K562 (cell line): ENCODE data around the gene CDC6. TPM values are rescaled to one million over a fixed set of nuclear protein-coding genes. Genes with fewer than 3 reads are reported as not detected.
A peak's percentile ranks its signal among the peaks of the same experiment; 100 is the strongest.

ENCODE experiments used
- CBFA2T3 ChIP-seq: fragments of 450-650 bp; IDR thresholded peaks from 2 replicates; pipeline ENCODE4 v1.6.1; 2017
- CBFB ChIP-seq: sonication (generic); formaldehyde crosslinking; IDR thresholded peaks from 2 replicates; pipeline ENCODE4 v1.4.0; 2020; ENCODE audit warnings: mild to moderate bottlenecking, missing genetic modification reagents
- CBX1 ChIP-seq: sonication (generic); IDR thresholded peaks from 2 replicates; pipeline ENCODE4 v1.6.1; 2016; ENCODE audit warnings: antibody characterized with exemption, low read depth, mild to moderate bottlenecking
- CEBPB ChIP-seq: fragments of 450-650 bp; IDR thresholded peaks from 2 replicates; pipeline ENCODE4 v1.6.1; 2016; ENCODE audit warnings: missing genetic modification characterization, missing compliant biosample characterization
- GATAD2A ChIP-seq: fragments of 450-650 bp; IDR thresholded peaks from 2 replicates; pipeline ENCODE4 v1.6.1; 2017
- HNRNPH1 ChIP-seq: fragments of 200-400 bp; formaldehyde crosslinking; optimal IDR thresholded peaks from 2 replicates; pipeline ENCODE3; 2017; ENCODE audit warnings: low read depth, mild to moderate bottlenecking, low read length, moderate library complexity
- JUND ChIP-seq, 2 experiments: IDR thresholded peaks; 2 replicates in 1 of 2; 3 replicates in 1 of 2; pipeline ENCODE4 v1.6.1; 2011; ENCODE audit warnings: borderline replicate concordance in 2 of 2, low read depth in 2 of 2, low read length in 2 of 2, improper control_type of control experiment in 1 of 2, missing biosample characterization in 1 of 2, missing genetic modification characterization in 1 of 2, missing genetic modification reagents in 1 of 2
- NELFE ChIP-seq: IDR thresholded peaks from 2 replicates; pipeline ENCODE4 v1.6.1; 2011; ENCODE audit warnings: mild to moderate bottlenecking; ENCODE audit not compliant: insufficient read depth, insufficient read length
- NFIX ChIP-seq: fragments of 250-450 bp; sonication (Bioruptor Pico); IDR thresholded peaks from 2 replicates; pipeline ENCODE4 v1.4.0; 2020; ENCODE audit warnings: low read depth, mild to moderate bottlenecking, moderate library complexity
- NKRF ChIP-seq: fragments of 450-650 bp; IDR thresholded peaks from 2 replicates; pipeline ENCODE4 v1.6.1; 2016; ENCODE audit warnings: borderline replicate concordance
- PTTG1 ChIP-seq: fragments of 450-650 bp; IDR thresholded peaks from 2 replicates; pipeline ENCODE4 v1.6.1; 2016; ENCODE audit warnings: low read depth, mild to moderate bottlenecking, missing genetic modification characterization, missing compliant biosample characterization
- RAD51 ChIP-seq: fragments of 450-650 bp; IDR thresholded peaks from 2 replicates; pipeline ENCODE4 v1.7.1; 2016; ENCODE audit warnings: low read depth, mild to moderate bottlenecking, borderline replicate concordance
- SAFB ChIP-seq: fragments of 200-400 bp; formaldehyde crosslinking; IDR thresholded peaks from 2 replicates; pipeline ENCODE4 v1.6.1; 2017; ENCODE audit warnings: low read depth, low read length, borderline replicate concordance
- STAT5A ChIP-seq: IDR thresholded peaks from 2 replicates; pipeline ENCODE4 v1.6.1; 2012; ENCODE audit warnings: low read length, inconsistent platforms, borderline replicate concordance
- TAF15 ChIP-seq: fragments of 200-400 bp; formaldehyde crosslinking; IDR thresholded peaks from 2 replicates; pipeline ENCODE4 v1.6.1; 2017; ENCODE audit warnings: mild to moderate bottlenecking, low read depth, low read length, moderate library complexity
- TFAM ChIP-seq: fragments of 250-450 bp; sonication (Bioruptor Pico); conservative IDR thresholded peaks from 2 replicates; pipeline ENCODE4 v1.5.0; 2021; ENCODE audit warnings: mild to moderate bottlenecking, moderate library complexity
- THRA ChIP-seq: fragments of 450-650 bp; IDR thresholded peaks from 2 replicates; pipeline ENCODE4 v1.6.1; 2017; ENCODE audit warnings: mild to moderate bottlenecking, moderate library complexity
- ZNF282 ChIP-seq: sonication (generic); formaldehyde crosslinking; IDR thresholded peaks from 2 replicates; pipeline ENCODE4 v1.8.1; 2023; ENCODE audit warnings: missing genetic modification reagents
- ZNF785 ChIP-seq: fragments of 250-450 bp; sonication (Bioruptor Pico); IDR thresholded peaks from 2 replicates; pipeline ENCODE4 v1.4.0; 2020; ENCODE audit warnings: mild to moderate bottlenecking
- polyA plus RNA-seq, 8 experiments: library from polyadenylated mRNA; depleted of rRNA in 4 of 8; stranded (reverse) in 5 of 8; unstranded in 3 of 8; fragments of >200 nt; fragmentation: Nextera tagmentation in 2 of 8; fragmentation: Illumina TruSeq in 1 of 8; extraction: Ambion mirVana in 2 of 8; extraction: Trizol in 1 of 8; gene quantifications; 2 replicates each; pipeline versions ENCODE4 v1.2.1 to v1.2.3, GENCODE V29; 2011 to 2014; ENCODE audit warnings: inconsistent platforms in 1 of 8, missing spikeins in 1 of 8
- total RNA-seq, 7 experiments: library from RNA; depleted of rRNA in 6 of 7; stranded (reverse); fragments of >200 nt in 6 of 7; fragmentation: Illumina TruSeq in 2 of 7; extraction: Trizol in 2 of 7; gene quantifications; 2 replicates each; pipeline versions ENCODE4 v1.2.1 to v1.2.3, GENCODE V29; 2011 to 2021; ENCODE audit warnings: low replicate concordance in 1 of 7
- TF ChIP-seq, protein P1 (sequence below): sonication (generic); formaldehyde crosslinking; IDR thresholded peaks from 2 replicates; pipeline ENCODE4 v1.8.1; 2023; ENCODE audit warnings: mild to moderate bottlenecking, missing genetic modification reagents
- TF ChIP-seq, protein P2 (sequence below): fragments of 450-650 bp; IDR thresholded peaks from 2 replicates; pipeline ENCODE4 v1.6.1; 2014; ENCODE audit warnings: low read depth, mild to moderate bottlenecking, moderate library complexity, borderline replicate concordance

The CDC6 gene
- total and polyA plus RNA-seq, 9 of the 15 experiments (the other 6 are each of a cell fraction or from before 2014, with no cell fraction given) = 29.6 to 141 (median 106) TPM

DNA sequence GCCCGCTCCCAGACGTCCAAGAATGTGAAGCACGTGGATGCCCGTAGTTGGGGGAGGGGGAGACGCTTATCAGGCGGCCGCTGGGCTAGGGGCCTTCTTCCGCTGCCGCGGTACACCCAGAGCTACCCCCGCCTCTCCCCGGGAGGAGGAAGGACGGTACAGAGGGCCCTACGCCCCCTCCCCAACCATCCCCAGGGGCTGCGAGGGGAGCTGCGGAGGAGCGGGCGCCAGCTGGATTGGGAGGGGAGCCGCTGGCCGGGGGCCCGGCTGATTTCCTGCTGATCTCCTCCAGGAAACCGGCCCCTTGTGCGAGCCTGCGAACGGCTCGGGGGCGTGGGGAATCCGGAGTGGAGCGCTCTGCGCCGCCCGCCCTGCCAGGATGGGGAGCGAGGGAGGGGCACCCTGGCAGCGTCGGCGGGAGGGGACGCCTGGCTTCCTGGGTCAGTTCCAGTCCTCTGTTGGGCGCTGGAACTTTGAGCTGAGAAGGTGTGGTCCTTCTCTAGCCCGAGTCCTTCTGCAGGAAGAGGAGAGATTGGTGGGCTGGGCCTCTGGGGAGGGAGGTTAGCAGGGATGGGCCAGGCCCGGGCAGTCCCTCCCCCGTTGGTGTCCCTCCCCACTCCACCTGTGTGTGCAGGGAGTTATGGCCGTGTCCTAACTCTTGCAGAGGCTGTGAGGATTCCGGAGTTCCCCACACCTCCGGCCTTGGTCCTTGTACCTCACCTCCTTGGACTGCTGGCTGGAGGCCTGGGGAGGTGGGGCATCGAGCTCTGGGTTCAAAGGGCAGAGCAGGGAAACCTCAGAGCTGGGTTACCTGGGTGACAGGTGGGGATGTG is 57.7 kb downstream of the CDC6 start (continued):
- no peak for TF ChIP-seq THRA
- no peak for TF ChIP-seq GATAD2A
- no peak for TF ChIP-seq CBFB (CRISPR knock-in tag)
- TF ChIP-seq NFIX (CRISPR knock-in tag) = no peak
- no peak for TF ChIP-seq CBX1
- no peak for TF ChIP-seq ZNF785 (CRISPR knock-in tag)
- TF ChIP-seq SAFB = no peak
- TF ChIP-seq TAF15 = no peak
- no peak for TF ChIP-seq JUND (IDR thresholded peaks at IDR 0.05; ENCODE audit: borderline replicate concordance, low read depth, low read length)
- TF ChIP-seq JUND (tag; IDR thresholded peaks at IDR 0.05; ENCODE audit: borderline replicate concordance, low read depth, low read length) = no peak
- TF ChIP-seq, protein P1, sequence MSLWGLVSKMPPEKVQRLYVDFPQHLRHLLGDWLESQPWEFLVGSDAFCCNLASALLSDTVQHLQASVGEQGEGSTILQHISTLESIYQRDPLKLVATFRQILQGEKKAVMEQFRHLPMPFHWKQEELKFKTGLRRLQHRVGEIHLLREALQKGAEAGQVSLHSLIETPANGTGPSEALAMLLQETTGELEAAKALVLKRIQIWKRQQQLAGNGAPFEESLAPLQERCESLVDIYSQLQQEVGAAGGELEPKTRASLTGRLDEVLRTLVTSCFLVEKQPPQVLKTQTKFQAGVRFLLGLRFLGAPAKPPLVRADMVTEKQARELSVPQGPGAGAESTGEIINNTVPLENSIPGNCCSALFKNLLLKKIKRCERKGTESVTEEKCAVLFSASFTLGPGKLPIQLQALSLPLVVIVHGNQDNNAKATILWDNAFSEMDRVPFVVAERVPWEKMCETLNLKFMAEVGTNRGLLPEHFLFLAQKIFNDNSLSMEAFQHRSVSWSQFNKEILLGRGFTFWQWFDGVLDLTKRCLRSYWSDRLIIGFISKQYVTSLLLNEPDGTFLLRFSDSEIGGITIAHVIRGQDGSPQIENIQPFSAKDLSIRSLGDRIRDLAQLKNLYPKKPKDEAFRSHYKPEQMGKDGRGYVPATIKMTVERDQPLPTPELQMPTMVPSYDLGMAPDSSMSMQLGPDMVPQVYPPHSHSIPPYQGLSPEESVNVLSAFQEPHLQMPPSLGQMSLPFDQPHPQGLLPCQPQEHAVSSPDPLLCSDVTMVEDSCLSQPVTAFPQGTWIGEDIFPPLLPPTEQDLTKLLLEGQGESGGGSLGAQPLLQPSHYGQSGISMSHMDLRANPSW (CRISPR knock-in tag) = no peak
- TF ChIP-seq CEBPB (tag) = no peak
- no peak for TF ChIP-seq ZNF282 (CRISPR knock-in tag)
- no peak for TF ChIP-seq NKRF
- TF ChIP-seq TFAM (CRISPR knock-in tag) = no peak
- no peak for TF ChIP-seq NELFE
- TF ChIP-seq HNRNPH1 = no peak
- TF ChIP-seq, protein P2, sequence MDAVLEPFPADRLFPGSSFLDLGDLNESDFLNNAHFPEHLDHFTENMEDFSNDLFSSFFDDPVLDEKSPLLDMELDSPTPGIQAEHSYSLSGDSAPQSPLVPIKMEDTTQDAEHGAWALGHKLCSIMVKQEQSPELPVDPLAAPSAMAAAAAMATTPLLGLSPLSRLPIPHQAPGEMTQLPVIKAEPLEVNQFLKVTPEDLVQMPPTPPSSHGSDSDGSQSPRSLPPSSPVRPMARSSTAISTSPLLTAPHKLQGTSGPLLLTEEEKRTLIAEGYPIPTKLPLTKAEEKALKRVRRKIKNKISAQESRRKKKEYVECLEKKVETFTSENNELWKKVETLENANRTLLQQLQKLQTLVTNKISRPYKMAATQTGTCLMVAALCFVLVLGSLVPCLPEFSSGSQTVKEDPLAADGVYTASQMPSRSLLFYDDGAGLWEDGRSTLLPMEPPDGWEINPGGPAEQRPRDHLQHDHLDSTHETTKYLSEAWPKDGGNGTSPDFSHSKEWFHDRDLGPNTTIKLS = no peak
- no peak for TF ChIP-seq RAD51
- TF ChIP-seq STAT5A = no peak
- no peak for TF ChIP-seq PTTG1 (tag)
- TF ChIP-seq CBFA2T3 = peak; percentile 43
